Stomach smooth muscle (tissue), 2 donors: ENCODE data around the gene MCM7.

Experiments used
- H3K27ac ChIP-seq: one replicate; pipeline ENCODE4 v1.7.0; 2013; ENCODE audit warnings: mild to moderate bottlenecking, low read length, inconsistent platforms
- H3K27me3 ChIP-seq, 2 donors: one replicate each; pipeline ENCODE4 v1.7.0; 2013; ENCODE audit warnings: low read length in 2 of 2; ENCODE audit not compliant: insufficient read depth in 2 of 2, control insufficient read depth in 1 of 2
- H3K36me3 ChIP-seq, 2 donors: one replicate each; pipeline ENCODE4 v1.7.0; 2013; ENCODE audit warnings: low read length in 2 of 2; ENCODE audit not compliant: control insufficient read depth in 2 of 2, insufficient read depth in 2 of 2
- H3K4me1 ChIP-seq: one replicate; pipeline ENCODE4 v1.7.0; 2013; ENCODE audit warnings: low read length; ENCODE audit not compliant: control insufficient read depth, insufficient read depth
- H3K4me3 ChIP-seq, 2 donors: one replicate each; pipeline ENCODE4 v1.7.0; 2013; ENCODE audit warnings: low read length in 2 of 2
- H3K9ac ChIP-seq, 2 donors: one replicate each; pipeline ENCODE4 v1.7.0; 2013; ENCODE audit warnings: low read length in 2 of 2, mild to moderate bottlenecking in 1 of 2
- H3K9me3 ChIP-seq, 2 donors: one replicate each; pipeline ENCODE4 v1.7.0; 2013; ENCODE audit warnings: low read length in 2 of 2; ENCODE audit not compliant: control insufficient read depth in 2 of 2
- donor health status: healthy.
- donor health status: Pancreatic carcinoma.

MCM7 gene

GRCh38 chr7:100082978-100083377 is 18.2 kb downstream of the MCM7 start:
- H3K4me1 ChIP-seq = peaks cover 33% of the 10 kb centered on the region
- H3K27ac ChIP-seq = no peak overlapping the region
- no peaks in the 10 kb centered on the region for H3K27me3 ChIP-seq
- peak overlapping the region in 1 of 2 donors; percentile 8 for H3K4me3 ChIP-seq
- peaks cover 0 to 14% of the 10 kb centered on the region in 2 donors for H3K36me3 ChIP-seq
- no peaks in the 10 kb centered on the region for H3K9me3 ChIP-seq
- peak overlapping the region in 1 of 2 donors; percentile 36 for H3K9ac ChIP-seq

- no peaks in the 10 kb centered on the region for H3K9me3 ChIP-seq
- no peaks in the 10 kb centered on the region for H3K27me3 ChIP-seq
- peaks cover 27% of the 10 kb centered on the region for H3K4me1 ChIP-seq
- peak within 1 kb of the TSS; percentile 67 for H3K27ac ChIP-seq
- H3K4me3 ChIP-seq = peak within 1 kb of the TSS; percentile 70 to 97
- H3K9ac ChIP-seq = peak within 1 kb of the TSS; percentile 87 to 95
- H3K36me3 ChIP-seq = peaks cover 7 to 21% of the 10 kb centered on the region in 2 donors
Observed at GRCh38 chr7:100081535-100082102, 19.6 kb downstream of the MCM7 start, which contains the start of gene ZNF3. TSS of gene ZNF3 (minus strand) at chr7:100081723. CDS start at chr7:100077357, 4,366 bp downstream.

- peak overlapping the region; percentile 87 to 95 for H3K9ac ChIP-seq
- H3K36me3 ChIP-seq = peaks cover 9 to 22% of the 10 kb centered on the region in 2 donors
- peak overlapping the region; percentile 70 to 97 for H3K4me3 ChIP-seq
- H3K9me3 ChIP-seq = no peaks in the 10 kb centered on the region
- peak overlapping the region; percentile 67 for H3K27ac ChIP-seq
- H3K4me1 ChIP-seq = peaks cover 27% of the 10 kb centered on the region
- H3K27me3 ChIP-seq = no peaks in the 10 kb centered on the region
Observed at GRCh38 chr7:100080907-100081534, 20.2 kb downstream of the MCM7 start.

- Histone ChIP-seq H3K27ac (no peak overlapping the region), H3K4me3 (peak overlapping the region in 1 of 2 donors; percentile 9), H3K9me3 (no peaks in the 10 kb centered on the region), H3K9ac (no peak overlapping the region), H3K4me1 (peaks cover 27% of the 10 kb centered on the region), H3K36me3 (peaks cover 26 to 38% of the 10 kb centered on the region in 2 donors), H3K27me3 (no peaks in the 10 kb centered on the region)
Observed at GRCh38 chr7:100079024-100079560, 22.1 kb downstream of the MCM7 start.

- H3K27ac ChIP-seq = no peak overlapping the region
- peaks cover 41 to 56% of the 10 kb centered on the region in 2 donors for H3K36me3 ChIP-seq
- H3K4me1 ChIP-seq = peaks cover 22% of the 10 kb centered on the region
- H3K9ac ChIP-seq = no peak overlapping the region
- H3K4me3 ChIP-seq = no peak overlapping the region
- peaks cover under 1 to 5% of the 10 kb centered on the region in 2 donors for H3K9me3 ChIP-seq
- no peaks in the 10 kb centered on the region for H3K27me3 ChIP-seq
Observed at GRCh38 chr7:100077205-100077604, 24.0 kb downstream of the MCM7 start.

GRCh38 chr7:100075418-100075817 is 25.8 kb downstream of the MCM7 start:
- peaks cover 19 to 22% of the 10 kb centered on the region in 2 donors for H3K9me3 ChIP-seq
- H3K4me3 ChIP-seq = no peak overlapping the region
- peaks cover 16% of the 10 kb centered on the region for H3K4me1 ChIP-seq
- H3K36me3 ChIP-seq = peaks cover 59 to 74% of the 10 kb centered on the region in 2 donors
- no peak overlapping the region for H3K27ac ChIP-seq
- no peaks in the 10 kb centered on the region for H3K27me3 ChIP-seq
- no peak overlapping the region for H3K9ac ChIP-seq

- Histone ChIP-seq H3K27me3 (no peaks in the 10 kb centered on the region), H3K36me3 (peaks cover 65 to 78% of the 10 kb centered on the region in 2 donors), H3K4me1 (peaks cover 10% of the 10 kb centered on the region), H3K9ac (no peak overlapping the region), H3K27ac (no peak overlapping the region), H3K9me3 (peaks cover 19 to 25% of the 10 kb centered on the region in 2 donors), H3K4me3 (no peak overlapping the region)
Observed at GRCh38 chr7:100074841-100075240, 26.4 kb downstream of the MCM7 start.

- Histone ChIP-seq H3K9ac (no peak overlapping the region), H3K4me1 (no peaks in the 10 kb centered on the region), H3K9me3 (peaks cover 19 to 25% of the 10 kb centered on the region in 2 donors), H3K27ac (no peak overlapping the region), H3K27me3 (no peaks in the 10 kb centered on the region), H3K4me3 (no peak overlapping the region), H3K36me3 (peaks cover 68 to 69% of the 10 kb centered on the region in 2 donors)
Observed at GRCh38 chr7:100072462-100072861, 28.7 kb downstream of the MCM7 start.

- Histone ChIP-seq H3K36me3 (peaks cover 60 to 62% of the 10 kb centered on the region in 2 donors), H3K9ac (no peak overlapping the region), H3K9me3 (peaks cover 19 to 25% of the 10 kb centered on the region in 2 donors), H3K27me3 (no peaks in the 10 kb centered on the region), H3K4me3 (no peak overlapping the region), H3K27ac (no peak overlapping the region), H3K4me1 (peaks cover under 1% of the 10 kb centered on the region)
Observed at GRCh38 chr7:100071018-100071723, 30.0 kb downstream of the MCM7 start.

GRCh38 chr7:100069991-100070390 is 31.2 kb downstream of the MCM7 start:
- peaks cover 9% of the 10 kb centered on the region for H3K4me1 ChIP-seq
- peaks cover 50 to 53% of the 10 kb centered on the region in 2 donors for H3K36me3 ChIP-seq
- H3K9ac ChIP-seq = no peak overlapping the region
- no peaks in the 10 kb centered on the region for H3K27me3 ChIP-seq
- H3K9me3 ChIP-seq = peaks cover 19 to 25% of the 10 kb centered on the region in 2 donors
- no peak overlapping the region for H3K27ac ChIP-seq
- no peak overlapping the region for H3K4me3 ChIP-seq
